Activated CD8-positive, alpha-beta memory T cell treated with anti-CD3 and anti-CD28 coated beads for 48 hours (primary cell): Measurements from ENCODE around the gene MAPK4.

ENCODE experiments used
- DNase-seq, 3 experiments: peaks; one replicate each; pipeline ENCODE4 v3.0.0-alpha.2; 2020; ENCODE audit warnings: low read depth in 2 of 3, low spot score in 2 of 3

The MAPK4 gene

GRCh38 chr18:50651334-50651733 is 91.4 kb downstream of the MAPK4 start:
- DNase-seq: no peak

DNA sequence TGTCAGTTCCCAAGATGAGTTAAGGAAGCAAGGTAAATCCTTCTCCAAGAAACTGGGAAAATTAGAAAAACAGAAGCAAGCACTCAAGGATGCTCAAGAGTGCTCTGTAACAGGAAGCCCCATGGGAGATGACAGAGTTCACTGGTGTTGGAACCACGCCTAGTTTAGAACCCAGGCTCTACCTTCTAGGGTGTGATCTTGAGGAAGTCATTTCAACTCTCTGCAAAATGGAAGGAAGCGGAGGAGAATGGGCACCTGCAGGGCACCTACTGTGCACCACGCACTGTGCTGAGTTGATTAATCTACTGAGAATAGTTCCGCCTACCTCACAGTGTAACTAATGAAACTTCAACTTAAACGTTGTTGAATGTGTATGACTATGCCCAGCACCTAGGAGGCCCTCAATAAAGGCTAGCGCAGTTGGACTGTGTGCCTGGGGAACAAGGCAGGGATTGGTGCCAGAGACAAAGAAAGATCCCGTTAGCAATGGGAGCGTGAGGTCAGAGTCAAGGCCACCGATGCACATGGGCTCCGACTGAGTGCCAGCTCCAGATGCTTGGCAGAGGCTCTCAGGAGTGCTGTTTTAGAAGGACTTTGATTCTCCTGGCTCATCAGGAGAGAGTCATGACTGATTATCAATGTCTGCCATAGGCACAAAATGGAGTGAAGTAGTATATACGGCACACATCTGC is 93.7 kb downstream of the MAPK4 start:
- no peak for DNase-seq

- DNase-seq: no peak
These were observed 94.3 kb downstream of the MAPK4 start for GRCh38 chr18:50654211-50654610.

DNA sequence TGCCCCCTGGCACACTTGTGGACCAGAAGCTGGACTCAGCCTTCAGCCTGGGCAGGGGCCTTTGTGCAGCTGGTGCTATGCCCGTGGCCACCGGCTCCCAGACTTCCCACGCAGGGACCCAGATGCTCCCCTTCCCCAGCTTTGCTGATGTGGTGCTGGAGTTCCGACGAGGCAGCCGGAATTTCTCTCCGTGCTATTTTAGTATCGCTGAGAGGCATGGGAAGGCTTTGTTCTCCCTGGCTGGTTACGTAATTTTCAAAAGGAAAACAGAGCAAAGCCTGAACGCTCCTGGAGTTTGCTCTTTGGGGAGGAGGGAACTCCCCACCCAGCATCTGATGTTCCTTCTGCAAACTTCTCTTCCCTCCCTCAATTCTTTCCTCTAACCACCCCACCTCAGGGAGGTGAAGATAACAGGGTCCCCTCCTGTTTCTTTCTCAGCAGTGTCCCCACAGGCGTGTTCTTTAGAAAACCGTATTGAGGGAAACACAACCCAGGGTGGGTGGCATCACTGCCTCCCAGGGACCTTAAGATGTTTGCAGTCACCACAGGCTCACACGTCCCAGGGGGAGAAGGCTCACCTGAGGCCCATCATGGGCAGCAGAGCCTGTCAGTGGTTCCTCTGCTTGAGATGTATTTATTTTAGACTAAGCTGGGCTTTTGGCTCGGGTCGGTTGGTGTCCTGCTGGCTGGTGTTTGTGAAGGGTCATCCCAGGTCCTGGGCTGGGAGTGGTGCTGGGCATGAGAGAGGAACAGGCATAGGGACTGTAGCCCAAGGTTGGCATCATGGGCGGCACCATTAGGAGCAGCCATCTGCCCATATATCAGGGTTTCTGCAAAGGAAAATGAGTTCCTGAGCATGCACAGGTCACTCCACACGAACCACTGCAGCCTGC is 95.0 kb downstream of the MAPK4 start:
- no peak for DNase-seq

GRCh38 chr18:50656396-50656795 is 96.5 kb downstream of the MAPK4 start:
- DNase-seq: no peak

- no peak for DNase-seq
These were observed 97.1 kb downstream of the MAPK4 start for GRCh38 chr18:50656841-50657470.

GRCh38 chr18:50658601-50659000 is 98.7 kb downstream of the MAPK4 start:
- no peak for DNase-seq

GRCh38 chr18:50659091-50660003 is 99.5 kb downstream of the MAPK4 start:
- no peak for DNase-seq

GRCh38 chr18:50661013-50661412 is 101.1 kb downstream of the MAPK4 start:
- DNase-seq: no peak

DNA sequence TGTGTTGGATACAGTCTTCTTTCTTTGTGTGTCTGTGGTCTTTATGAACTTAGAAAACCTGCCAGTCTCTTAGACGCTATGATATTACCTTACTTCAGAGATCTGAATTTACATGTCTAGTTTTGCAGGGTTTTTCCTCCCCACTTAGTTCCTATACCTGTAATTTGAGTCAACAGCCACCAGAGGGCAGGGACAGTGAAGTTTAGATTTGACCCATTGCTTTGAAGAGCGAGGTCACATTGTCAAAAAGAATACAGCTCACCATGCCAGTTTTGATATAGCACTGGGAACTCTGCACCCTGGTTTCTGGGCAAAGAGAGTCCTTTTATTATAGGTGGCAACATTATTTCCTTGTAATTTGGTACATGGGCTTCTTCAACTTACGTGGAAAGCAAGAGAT is 102.3 kb downstream of the MAPK4 start:
- no peak for DNase-seq

- DNase-seq: no peak
These were observed 103.0 kb downstream of the MAPK4 start for GRCh38 chr18:50662775-50663383.

GRCh38 chr18:50663626-50664441 is 103.9 kb downstream of the MAPK4 start:
- DNase-seq: no peak

GRCh38 chr18:50665015-50665414 is 105.1 kb downstream of the MAPK4 start:
- no peak for DNase-seq

DNA sequence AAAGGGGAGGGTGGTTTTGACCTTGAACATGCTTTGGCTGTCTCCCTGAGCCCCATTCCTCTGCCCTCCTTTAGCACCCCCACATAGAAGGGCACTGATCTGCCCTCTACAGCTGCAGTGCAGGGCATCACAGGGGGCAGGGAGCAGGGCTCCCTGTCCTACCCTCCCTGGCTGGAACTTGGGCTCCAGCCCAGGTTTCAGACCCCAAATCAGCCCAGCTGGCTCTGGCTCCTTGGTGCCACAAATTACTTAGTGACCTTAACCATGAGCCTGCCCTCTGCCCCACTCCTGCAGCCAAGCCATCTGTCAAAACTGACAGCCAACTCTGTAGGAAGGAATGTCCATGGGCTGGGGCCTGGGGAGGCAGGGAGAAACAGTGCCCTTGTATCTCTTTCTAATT is 105.6 kb downstream of the MAPK4 start:
- DNase-seq: no peak

DNA sequence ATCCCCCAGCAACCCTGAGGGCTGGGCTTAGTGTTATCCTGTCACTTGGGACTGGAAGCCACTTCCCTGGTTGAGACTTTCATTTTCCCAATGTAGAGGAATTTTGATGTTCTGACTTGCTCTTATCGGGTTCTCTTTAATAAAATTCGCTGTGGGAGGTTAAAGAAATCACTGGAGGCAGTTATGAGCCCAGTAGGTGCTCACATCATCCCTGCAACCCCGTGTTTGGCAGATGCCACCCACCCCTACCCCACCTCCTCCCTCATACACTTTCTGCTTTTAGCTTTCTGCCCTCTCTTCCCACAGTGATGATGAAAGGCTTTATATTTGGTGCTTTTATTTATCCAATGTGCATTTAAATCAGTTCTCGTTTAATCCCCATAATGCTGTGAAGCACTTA is 106.6 kb downstream of the MAPK4 start:
- DNase-seq: no peak

DNA sequence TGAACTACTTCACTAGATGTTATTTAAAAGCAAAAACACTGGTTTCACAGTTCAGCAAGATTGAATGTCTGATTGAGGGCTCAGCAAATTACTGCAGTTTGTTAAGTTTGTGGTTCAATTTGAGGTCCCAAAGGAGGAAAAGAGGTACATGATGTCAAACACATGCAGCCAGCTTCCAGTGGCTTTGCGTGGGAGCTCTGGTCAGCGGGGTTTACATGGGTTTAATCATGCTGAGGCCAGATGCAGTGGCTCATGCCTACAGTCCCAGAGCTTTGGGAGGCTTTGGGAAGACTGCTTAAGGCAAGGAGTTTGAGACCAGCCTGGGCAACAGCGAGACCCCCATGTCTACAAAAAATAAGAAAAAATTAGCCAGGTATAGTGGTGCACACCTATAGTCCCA is 111.5 kb downstream of the MAPK4 start:
- no peak for DNase-seq

GRCh38 chr18:50674307-50674980 is 114.6 kb downstream of the MAPK4 start:
- no peak for DNase-seq

DNA sequence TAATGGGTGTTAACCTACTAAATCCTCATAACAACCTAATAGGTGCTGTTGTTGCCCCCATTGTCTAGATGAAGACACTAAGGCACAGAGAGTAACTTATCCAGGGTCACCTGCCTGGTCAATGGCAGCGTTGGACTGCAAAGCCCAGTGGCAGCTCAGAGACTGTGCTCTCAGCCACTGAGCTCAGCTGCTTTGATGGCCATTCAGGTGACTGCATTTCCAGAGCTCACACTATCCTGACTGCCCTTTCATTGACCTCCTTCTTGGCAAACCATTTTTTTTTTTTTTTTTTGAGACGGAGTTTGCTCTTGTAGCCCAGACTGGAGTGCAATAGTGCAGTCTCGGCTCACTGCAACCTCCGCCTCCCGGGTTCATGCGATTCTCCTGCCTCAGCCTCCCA is 115.2 kb downstream of the MAPK4 start:
- no peak for DNase-seq

DNA sequence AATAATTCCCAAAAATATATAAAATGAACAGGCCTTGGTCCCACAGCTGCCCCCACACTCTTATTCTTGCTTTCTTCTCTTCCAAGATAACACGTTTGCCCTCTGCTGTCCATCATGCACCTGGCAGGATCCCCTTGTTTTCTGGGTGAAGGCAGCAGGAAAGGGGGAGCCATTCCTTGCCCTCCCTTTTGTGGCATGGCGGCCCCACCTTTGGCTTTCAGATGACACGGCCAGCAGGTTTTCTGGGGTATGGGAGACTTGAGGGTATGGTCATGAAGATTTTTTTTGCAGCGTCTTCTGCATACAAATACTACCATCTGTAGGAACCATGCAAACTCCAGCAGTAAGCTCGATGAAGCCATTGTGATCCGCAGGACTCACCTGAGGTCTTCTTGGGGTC is 118.8 kb downstream of the MAPK4 start:
- DNase-seq: no peak
